ENCODE data around the gene ACADS.

ACADS gene

GRCh38 chr12:120740871-120741270, 15.2 kb downstream of the ACADS start:
- no peak overlapping the region for H3K4me3 ChIP-seq (ENCODE audit: low read depth, low read length)
- POLR2A ChIA-PET: no interaction called here
- DNase-seq (ENCODE audit: low read depth, low spot score): no peak
- CTCF ChIA-PET: no interaction called here
- no peak for TF ChIP-seq CTCF (IDR thresholded peaks at IDR 0.05; ENCODE audit: insufficient read depth, low read length, missing control alignments)

DNA sequence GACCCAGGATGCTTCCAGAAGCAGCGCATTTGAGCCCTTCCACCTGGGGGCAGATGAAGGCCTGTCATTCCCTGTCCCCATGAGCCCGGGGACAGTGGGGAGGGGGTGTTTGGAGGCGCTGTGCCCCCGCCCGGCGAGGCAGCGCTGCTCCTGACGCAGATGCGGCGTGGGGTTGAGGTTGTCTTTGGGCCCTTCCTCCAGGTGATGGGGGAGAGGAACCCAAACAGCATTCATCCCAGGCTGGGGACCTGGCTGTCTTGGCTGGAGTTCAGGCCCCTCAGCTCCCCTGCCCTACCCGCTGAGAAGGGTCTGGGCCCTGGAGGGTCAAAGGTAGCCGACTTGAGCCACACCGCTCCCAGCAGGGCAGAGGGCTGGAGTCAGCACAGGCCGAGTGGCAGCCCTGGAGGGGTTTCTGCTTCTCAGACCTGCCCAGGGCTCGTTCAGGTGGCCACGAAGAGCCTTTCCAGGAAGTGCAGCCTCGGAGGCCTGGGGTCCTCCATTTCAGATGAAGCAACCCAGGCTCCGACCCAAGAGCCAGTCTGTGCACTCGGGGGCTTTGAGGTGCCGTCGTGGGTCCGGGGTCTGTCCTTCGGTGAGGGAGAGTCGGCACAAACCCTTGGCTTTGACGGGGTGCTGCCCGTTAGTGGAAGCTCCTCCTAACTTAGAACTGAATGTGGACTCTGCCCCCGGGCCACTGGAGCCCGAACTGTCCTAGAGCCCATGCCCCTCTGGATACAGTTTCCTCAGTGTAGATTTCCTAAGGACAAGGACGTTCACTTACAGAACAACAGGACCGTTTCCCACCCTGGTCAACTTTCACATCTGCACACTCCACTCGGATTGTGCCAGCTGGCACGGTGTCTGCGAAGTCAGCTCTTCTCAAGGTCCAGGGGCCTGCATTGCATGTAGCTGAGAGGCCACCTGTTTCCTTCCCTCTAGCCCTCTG, 16.1 kb downstream of the ACADS start:
- ChIA-PET POLR2A (no interaction called here), CTCF (no interaction called here)
- no peak for DNase-seq (ENCODE audit: low read depth, low spot score)
- TF ChIP-seq CTCF (IDR thresholded peaks at IDR 0.05; ENCODE audit: insufficient read depth, low read length, missing control alignments): no peak
- no peak overlapping the region for H3K4me3 ChIP-seq (ENCODE audit: low read depth, low read length)

DNA sequence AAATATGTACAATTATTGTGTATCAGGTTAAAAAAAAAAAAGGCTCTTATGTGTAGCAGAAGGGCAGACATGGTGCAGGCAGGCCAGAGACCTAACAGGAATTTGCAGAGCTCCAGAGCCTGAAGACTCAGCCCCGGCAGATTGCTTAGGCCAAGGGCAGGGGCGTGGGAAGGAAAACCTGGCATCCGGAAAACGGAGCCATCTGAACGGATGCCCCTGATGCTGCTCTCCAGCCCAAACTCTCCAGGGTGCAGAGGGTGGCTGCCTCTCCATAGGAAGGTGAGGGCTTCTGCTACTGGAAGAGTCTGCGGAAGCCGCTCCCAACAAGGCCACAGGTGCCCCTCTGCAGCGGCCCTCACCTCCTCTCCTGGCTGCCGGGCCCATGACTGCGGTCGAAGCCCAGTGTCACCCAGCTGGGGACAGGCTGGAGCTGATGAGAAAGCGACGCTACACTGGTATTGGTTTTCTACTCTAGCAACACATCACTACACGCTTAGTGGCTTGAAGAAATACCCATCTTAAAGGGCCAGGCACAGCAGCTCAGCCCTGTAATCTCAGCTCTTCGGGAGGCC, 19.4 kb downstream of the ACADS start:
- DNase-seq (ENCODE audit: low read depth, low spot score): no peak
- TF ChIP-seq CTCF (IDR thresholded peaks at IDR 0.05; ENCODE audit: insufficient read depth, low read length, missing control alignments): no peak
- CTCF ChIA-PET: interaction anchor here (1.0 kb wide), 1 partner anchor 227 kb away, joined by 3 read pairs; no protein-coding TSS in a partner anchor
- POLR2A ChIA-PET: no interaction called here
- H3K4me3 ChIP-seq (ENCODE audit: low read depth, low read length): no peak overlapping the region

- TF ChIP-seq CTCF (IDR thresholded peaks at IDR 0.05; ENCODE audit: insufficient read depth, low read length, missing control alignments): no peak
- CTCF ChIA-PET: interaction anchor here (1.5 to 1.6 kb wide), 2 partner anchors 10 to 224 kb away, joined by 3 to 4 read pairs; no protein-coding TSS in a partner anchor
- no peak for DNase-seq (ENCODE audit: low read depth, low spot score)
- H3K4me3 ChIP-seq (ENCODE audit: low read depth, low read length): no peak overlapping the region
- POLR2A ChIA-PET: no interaction called here
Observed at GRCh38 chr12:120748242-120748641, 22.6 kb downstream of the ACADS start.

- ChIA-PET CTCF (no interaction called here), POLR2A (no interaction called here)
- TF ChIP-seq CTCF (IDR thresholded peaks at IDR 0.05; ENCODE audit: insufficient read depth, low read length, missing control alignments): no peak
Observed at GRCh38 chr12:120749256-120749655, 23.6 kb downstream of the ACADS start.

DNA sequence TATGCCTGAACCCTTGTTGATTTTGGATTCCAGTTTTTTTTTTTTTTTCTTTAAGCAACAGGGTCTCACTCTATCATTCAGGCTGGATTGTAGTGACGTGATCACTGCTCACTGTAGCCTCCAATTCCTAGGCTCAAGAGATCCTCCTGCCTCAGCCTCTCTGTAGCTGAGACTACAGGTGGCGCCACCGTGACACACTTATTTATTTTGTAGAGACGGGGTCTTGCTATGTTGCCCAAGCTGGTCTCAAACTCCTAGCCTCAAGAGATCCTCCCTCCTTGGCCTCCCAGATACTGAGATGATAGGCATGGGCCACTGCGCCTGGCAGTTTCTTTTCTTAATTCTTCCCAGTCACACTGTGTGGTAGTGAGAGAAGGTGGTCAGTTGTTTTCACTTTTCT, 25.2 kb downstream of the ACADS start:
- CTCF ChIA-PET: no interaction called here
- no peak overlapping the region for H3K4me3 ChIP-seq (ENCODE audit: low read depth, low read length)
- no peak for DNase-seq (ENCODE audit: low read depth, low spot score)
- POLR2A ChIA-PET: no interaction called here
- no peak for TF ChIP-seq CTCF (IDR thresholded peaks at IDR 0.05; ENCODE audit: insufficient read depth, low read length, missing control alignments)

More at GRCh38 chr12:120749256-120749655, 23.6 kb downstream of the ACADS start:
- no peak for DNase-seq (ENCODE audit: low read depth, low spot score)
- H3K4me3 ChIP-seq (ENCODE audit: low read depth, low read length): no peak overlapping the region

Measured in AG04449 (cell line).